Stimulated activated CD8-positive, alpha-beta memory T cell treated with anti-CD3 and anti-CD28 coated beads, Interleukin-4, amount 100 ng/mL, for 24 hours (primary cell): ENCODE measurements around the gene TNRC6B.
A peak's percentile ranks its signal among the peaks of the same experiment; 100 is the strongest.

Experiments used
- DNase-seq: peaks from one replicate; pipeline ENCODE4 v3.0.0-alpha.2; 2020; ENCODE audit warnings: low read depth

Gene TNRC6B

DNA sequence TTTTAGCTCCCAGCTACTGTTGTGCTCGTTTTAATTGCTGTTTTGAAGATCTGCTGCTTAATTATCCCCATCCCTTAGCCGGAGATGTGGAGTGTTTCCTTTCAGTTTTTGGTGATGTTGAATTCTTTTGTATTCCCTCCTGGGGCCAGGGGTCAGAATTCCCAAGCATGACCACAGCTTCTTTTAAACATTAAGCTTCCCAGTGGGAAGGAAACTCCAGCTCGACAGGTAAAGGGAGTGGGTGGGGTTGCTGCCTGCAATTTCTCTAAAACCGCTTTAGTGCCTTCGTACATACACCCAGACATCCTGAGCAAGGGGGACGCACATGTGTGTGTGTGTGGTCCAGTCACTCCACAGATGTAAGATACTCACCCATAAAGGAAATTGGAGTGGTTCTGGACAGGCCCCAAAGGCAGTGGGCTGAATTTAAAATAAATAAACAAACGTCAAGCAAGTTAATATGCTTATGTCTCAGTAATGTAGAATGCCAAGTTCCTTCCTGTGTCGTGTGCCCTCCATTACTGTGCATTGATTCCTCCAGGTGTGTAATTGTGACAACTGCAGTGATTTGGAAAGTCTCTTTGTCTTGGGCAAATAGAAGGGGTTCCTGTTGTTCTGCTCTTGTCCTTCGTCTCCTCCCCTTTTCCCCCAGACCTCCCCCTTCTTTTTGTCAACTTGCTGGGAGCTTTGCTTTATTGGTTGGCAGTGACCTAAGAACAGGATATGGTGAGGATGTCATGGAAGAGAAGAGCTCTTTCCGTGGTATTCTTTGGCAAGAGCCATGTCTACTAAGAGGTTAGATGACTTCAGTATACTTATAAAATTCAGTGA, 149.4 kb downstream of the TNRC6B start:
- DNase-seq = no peak

DNA sequence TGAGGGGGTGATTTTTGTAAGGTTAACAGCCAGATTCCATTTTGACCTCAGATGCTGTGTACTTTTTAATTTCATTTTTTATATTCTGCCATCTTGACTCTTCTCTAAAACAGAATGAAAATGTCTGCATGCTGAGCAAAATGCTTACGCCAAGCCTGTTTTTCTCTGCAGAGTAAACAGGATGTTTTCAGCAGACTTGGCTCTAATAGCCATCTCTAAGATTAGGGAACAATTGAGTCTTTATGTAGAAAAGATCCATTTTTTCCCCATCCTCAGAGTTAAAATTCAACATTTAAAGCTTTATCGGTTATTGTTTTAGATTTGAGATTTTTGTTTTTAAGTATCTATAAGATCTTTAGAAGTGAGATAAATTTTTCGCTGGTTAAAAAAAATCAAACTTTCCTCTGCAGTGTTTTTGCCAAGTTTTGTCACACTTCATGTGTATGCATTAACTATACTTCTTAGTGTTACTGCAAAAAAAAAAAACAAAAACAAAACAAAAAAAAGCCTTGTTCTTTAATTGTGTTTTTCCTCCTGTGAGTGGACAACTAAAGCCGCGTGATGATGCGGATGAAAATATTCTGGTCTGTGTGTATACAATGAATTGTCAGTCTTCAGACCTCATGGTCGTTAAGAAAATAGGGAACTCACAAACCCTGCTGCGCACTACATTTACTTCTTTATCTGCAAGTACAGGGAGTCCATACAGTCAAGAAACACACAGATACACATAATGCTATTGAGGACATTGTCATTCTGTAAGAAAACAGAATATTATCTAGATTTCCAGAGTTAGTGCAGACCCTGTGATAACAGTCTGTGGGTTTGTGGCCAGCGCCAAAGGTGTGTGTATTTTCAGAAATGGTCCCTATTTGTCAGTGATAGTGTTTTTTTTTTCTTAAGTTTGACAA, 151.1 kb downstream of the TNRC6B start:
- no peak for DNase-seq

DNA sequence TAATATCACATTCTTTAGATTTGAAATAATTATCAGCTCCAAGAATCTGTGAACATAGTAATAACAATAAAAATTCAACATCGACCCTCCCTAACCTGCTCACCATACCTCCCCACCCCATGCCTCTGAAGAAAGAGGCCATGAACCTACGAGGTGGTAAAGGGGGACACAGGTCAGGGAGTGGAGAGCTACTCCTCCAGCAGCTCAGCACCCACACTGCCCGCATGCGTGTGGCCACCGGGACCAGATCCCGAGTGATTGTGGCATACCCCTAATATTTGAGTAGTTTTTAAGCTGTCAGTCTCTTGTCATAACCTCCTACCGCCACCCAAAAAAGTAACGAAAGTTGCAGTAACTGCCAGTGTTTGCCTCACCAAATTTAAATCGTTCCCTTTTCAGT, 151.7 kb downstream of the TNRC6B start:
- no peak for DNase-seq

DNA sequence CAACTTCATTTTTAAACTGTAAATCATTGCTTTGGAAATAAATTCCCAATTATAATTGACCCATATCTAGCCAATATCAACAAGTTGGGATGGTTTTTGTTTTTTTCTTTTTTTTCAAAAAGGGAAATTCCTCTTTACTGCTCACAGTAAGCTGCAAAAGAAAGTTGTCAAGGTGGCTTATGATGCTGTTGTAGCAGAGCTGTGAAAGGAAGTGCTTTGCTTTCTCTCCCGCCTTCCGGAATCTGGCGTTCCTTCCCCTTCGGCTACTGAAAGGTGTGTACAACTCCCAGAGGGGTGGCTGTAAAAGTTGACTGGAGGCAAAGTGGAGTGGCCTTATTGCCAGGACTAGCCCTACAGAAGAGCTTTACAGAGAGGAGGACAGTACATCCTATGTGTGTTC, 152.4 kb downstream of the TNRC6B start:
- no peak for DNase-seq

DNA sequence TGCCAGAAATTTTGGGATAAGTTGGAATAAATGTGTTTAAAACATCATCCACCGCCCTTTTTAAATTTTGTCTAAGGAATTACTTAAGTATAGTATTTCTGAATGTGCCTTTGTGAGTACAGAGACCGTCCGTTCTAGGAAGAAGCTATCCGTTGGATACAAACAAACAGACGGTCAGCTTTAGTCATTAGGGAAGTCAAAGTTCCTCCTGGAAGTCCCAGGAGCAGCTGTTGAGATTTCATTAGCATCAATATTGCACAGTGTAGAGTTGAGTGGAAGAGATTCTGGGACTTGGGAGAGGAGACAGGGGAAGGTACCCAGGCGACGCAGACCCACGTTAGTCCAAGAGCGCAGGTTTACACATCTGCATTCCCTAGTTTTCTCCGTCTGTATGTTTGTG, 152.9 kb downstream of the TNRC6B start:
- no peak for DNase-seq

DNA sequence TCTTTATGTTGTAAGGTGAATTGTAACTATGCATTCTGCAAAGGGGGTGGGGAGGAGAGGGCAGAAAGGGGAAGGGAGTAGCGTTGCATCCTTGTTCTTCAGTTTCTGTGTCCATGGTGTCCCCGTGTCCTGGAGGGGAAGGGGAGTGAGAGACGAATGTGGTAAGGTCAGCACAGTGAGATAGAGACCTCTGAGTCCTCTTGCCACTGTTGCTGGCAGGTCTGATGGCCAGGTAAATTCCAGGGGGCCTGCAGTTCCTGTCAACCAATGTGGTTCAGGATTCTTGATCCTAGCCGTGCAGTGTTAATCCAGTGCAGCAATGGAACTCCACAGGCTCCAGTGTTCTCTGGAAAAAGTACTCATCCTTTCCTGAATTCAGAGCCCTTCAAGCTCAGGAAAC, 154.0 kb downstream of the TNRC6B start:
- no peak for DNase-seq

DNA sequence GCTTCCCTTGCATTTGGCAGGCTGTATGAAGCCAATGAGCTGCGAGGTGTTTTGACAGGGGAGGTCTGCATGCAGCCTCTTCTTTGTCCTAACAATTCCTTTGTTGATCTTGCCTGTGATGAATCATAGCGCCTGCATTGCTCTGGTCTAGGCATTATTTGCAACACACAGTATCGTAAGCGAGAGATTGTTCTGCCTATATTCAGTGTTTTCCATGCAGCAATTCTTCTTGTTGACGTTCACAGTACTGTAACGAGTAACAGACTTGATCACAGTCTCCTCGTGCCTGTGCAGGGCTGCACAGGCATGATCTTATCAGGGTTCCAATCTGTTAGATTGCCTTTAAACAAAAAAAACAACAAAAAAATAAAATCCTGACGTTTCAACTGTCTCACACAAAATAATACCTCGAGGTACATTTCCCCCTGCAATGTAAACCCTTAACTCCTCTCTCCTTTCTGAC, 154.6 kb downstream of the TNRC6B start:
- no peak for DNase-seq

DNA sequence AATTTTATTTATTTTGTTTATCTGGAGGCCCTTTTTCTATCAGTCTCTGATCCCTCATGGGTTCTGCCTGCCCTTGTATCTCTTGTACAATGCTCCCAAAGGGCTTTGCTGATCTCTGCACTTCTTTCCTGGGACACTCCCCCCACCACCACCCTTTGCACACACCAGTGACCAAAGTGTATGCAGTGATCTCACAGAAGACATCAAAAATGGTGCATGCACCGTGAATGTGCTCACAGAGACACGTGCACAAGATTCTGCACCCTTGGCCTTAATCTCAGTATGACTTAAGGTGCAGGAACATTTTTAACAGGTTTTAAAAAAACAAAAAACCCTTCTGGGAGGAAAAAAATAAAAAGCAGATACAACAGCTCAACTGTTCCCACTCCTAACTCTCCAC, 156.3 kb downstream of the TNRC6B start:
- no peak for DNase-seq

DNA sequence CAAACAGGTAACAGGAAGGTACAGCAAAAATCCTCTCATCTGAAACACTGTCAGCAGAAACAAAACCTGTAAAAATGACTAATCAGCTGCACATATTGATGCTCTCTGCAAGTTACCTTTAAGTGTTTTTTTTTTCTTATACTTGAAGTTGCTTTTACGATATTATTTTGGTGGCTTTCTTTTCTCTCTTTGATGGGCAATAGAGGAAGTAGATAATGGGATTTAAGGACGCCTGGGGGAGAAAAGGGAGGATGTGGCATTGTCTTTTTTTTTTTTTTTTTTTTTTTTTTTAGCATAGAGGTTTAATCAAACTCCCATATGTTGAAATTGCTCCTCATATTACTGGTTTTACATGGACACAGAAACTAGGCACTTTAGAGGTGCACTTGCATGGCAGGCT, 157.2 kb downstream of the TNRC6B start:
- DNase-seq = no peak

DNA sequence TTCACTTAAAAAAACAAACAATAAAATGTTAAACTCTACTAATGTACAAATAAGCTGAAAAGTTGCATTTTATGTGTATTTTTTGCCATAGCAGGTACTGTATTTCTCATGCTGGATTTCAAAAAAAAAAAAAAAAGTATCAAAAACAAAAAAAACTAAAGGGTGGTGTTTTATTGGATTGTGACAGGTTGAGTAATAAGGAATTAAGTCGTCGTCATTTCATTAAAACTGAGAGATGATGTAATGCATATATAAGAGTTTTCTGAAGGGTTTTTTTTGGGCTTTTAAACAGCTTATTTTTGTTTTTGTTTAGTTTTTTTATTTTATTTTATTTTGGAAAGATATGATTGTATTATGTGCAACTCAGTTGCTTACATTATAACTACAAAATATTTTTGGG, 157.6 kb downstream of the TNRC6B start:
- DNase-seq = no peak

DNA sequence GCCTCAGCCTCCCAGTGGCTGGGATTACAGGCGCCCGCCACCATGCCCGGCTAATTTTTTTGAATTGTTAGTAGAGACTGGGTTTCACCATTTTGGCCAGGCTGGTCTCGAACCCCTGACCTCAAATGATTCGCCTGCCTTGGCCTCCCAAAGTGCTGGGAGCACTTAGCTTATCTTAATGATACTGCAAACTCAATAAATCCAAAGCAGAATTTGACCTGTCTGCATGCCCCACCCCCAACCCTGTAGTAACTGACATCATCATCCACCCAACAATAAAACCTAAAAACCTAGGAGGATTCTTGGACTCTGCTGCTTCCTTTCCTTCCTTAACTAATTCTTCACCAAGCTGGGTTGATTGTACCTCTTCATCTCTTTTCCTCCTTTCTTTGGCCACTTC, 162.3 kb downstream of the TNRC6B start:
- DNase-seq = no peak

DNA sequence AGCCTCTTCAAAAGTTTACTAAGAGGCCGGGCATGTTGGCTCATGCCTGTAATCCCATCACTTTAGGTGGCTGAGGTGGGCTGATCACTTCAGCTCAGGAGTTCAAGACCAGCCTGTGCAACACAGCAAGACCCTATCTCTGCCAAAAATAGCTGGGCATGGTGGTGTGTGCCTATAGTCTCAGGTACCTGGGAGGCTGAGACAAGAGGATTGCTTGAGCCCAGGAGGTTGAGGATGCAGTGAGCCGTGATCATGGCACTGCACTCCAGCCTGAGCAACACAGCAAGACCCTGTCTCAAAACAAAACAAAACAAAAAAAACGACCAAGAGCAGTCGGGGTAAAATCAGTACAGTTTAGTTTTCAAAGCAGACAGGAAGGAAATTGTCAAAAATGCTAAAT, 163.9 kb downstream of the TNRC6B start:
- DNase-seq = no peak

DNA sequence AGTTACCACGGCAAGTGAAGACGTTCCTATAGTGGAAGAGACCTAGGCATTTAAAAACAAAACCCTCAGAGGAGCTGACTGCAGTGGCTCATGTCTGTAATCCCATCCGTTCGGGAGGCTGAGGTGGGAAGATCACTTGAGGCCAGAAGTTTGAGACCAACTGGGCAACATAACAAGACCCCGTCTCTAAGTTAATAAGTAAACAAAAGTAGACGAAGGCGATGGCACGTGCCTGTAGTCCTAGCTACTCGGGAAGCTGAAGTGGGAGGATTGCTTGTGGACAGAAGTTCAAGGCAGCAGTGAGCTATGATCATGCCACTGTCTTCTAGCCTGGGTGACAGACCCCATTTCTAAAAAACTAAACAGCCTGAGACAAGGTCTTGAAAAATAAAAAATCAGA, 164.8 kb downstream of the TNRC6B start:
- no peak for DNase-seq

DNA sequence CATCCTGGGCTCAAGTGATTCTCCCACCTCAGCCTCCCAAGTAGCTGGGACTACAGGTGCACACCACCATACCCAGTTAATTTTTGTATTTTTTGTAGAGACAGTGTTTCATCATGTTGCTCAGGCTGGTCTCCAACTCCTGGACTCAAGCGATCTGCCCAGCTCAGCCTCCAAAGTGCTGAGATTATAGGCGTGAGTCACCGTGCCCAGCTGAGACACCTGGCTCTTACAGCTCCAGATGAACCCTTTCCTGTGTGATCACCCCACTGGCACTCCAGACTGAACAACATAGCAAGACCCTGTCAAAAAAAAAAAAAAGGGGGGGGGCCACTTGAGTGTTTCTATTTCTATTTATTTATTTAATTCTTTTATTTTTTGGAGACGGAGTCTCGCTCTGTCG, 167.5 kb downstream of the TNRC6B start:
- no peak for DNase-seq

DNA sequence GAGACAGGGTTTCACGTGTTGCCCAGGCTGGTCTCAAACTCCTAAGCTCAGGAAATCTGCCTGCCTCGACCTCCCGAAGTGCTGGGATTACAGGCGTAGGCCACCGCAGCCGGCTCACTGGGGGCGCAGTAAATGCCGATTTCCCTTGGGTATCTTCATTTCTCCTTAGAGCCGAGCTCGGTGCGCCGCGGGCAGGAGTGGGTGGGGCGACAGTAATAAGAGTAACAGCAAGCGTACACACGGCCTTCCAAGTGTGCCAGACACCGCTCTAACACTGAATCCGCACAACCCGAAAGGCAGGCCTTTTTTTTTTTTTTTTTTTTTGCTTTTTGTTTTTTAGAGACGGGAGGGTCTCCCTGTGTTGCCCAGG, 168.1 kb downstream of the TNRC6B start:
- DNase-seq = no peak

DNA sequence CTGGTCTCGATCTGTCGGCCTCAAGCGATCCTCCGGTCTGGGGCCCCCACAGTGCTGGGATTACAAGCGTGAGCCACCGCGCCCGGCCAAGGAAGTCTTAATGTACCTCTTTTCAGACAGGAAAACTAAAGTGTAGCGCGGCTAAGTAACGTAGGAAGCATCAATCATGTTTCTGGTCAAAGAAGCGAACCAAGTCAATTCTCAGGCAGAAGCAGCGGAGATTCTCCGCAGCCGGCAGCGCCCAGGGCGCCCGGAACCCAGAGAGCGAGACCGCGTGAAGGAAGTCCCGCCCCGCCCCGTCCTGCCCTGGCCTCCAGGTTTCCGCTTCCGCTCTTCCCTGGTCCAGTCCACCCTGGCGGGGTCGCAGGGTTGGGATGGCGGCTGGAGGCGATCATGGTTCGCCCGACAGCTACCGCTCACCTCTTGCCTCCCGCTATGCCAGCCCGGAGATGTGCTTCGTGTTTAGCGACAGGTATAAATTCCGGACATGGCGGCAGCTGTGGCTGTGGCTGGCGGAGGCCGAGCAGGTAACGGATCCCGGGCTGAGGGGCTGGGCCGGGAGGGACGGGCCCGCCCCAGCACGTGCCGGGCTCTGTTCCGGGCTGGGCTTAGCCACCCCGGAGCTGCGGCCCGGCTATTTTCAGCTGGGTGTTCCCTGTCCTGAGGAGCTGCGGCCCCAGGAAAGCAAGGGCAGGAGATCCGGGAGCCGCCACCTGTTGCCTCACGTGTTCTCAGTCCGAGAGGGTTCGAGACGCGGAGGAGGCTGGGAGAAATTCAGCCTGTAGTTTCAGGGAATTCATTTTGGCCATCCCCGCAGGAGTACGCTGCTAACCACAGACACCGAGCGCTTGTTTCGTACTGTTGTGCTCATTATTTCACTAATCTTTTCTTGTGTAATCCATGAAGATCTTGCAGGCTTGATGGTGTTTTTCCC, 168.7 kb downstream of the TNRC6B start, which contains the start of gene ADSL:
Gene ADSL (plus strand): TSS at position 316 of the 934 bp plus-strand sequence. CDS start 59 bp downstream, at position 375.
- DNase-seq = peak; percentile 81

DNA sequence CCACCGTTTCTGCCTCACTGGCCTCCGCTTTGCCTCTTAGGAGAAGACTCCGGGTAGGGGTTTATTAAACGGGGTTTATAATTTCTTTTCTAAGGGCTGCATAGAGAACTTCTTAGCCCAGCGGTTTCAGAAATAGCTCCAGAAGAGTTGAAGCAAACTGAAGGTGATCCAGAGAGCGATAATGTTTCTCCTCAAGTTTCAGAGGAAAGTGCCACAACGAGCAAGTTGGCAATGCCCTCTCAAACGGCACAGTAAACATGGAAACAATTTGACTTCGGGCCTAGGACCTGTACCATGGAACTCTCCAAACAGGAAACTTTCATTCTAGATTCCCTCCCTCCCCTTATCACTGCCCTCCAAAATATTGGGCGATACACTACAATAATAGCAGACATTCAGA, 169.6 kb downstream of the TNRC6B start:
- DNase-seq = no peak

DNA sequence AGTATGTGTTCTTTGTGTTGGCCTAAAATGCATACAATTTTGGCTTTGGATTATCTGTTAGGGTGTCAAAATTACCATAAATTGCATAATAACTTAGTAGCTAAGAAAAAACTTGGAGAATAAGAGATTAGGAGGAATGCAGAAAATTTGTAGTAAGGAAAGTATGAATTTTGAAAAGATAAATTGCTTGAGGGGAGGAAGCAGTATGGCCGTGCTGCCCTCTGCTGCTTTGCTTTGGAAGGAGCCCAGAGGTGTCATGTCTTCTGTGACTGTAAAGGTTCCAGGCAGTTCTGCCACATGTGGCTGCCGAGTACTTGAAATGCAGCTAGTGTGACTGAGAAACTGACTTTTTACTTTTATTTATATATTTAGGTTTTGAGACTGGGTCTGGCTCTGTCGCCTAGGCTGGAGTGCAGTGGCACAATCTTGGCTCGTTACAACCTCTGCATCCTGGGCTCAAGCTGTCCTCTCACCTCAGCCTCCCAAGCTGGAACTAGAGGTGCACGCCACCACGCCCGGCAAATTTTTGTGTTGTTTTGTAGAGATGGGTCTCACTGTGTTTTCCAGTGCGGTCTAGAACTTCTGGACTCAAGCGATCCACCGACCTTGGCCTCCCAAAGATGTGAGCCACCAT, 170.4 kb downstream of the TNRC6B start:
- no peak for DNase-seq

DNA sequence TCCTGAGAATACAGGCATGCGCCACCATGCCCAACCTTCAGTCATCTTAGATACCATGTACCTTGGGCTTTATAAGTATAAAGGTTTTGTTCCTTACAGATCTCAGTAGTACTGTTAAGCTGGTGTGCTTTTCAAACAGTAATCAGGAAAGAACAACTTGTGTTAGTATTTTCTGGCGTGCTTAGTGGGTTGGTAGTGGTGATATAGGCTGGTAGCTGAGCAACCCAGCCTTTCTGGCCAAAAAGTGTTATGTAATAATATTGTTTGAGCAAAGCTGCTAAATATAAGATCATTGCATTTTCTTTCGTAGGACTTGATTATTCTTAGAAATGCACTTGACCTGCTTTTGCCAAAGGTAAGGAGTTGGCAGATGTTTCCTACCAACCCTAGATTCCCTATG, 175.0 kb downstream of the TNRC6B start:
- no peak for DNase-seq

DNA sequence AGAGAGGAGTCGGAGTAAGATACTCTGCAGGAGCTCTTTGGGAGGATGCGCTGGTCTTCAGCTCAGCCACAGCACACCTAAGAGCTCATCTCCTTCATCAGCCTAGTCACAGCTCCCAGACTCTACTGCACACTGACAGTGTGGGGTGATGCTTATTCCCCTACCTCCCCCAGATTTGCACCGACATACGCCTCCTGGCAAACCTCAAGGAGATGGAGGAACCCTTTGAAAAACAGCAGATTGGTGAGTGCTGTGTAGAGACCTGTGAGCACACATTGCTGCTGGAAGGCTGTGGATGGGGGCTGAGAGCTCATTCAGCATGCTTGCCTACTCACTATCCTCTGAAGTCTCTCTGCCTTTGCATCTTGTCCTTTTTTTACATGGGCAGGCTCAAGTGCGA, 183.4 kb downstream of the TNRC6B start:
- no peak for DNase-seq

DNA sequence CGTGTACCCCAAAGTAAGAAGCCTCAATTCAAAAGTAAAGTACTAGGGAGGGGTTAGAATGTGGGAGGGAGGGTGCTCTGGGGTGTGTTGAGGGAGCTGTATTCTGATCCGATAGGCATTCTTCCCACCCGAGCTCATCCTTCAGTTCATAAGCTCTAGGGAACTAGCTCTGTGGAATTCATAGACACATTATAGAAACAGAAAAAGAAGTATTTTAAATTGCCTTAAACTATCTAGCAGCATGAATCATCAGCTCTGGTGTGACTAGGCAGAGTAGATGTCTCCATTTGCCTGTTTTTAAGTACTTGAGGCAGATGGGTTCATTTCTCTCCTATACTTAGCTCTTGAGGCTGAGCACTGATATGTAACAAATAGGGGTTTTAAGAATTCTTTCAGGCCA, 185.3 kb downstream of the TNRC6B start:
- DNase-seq = no peak

DNA sequence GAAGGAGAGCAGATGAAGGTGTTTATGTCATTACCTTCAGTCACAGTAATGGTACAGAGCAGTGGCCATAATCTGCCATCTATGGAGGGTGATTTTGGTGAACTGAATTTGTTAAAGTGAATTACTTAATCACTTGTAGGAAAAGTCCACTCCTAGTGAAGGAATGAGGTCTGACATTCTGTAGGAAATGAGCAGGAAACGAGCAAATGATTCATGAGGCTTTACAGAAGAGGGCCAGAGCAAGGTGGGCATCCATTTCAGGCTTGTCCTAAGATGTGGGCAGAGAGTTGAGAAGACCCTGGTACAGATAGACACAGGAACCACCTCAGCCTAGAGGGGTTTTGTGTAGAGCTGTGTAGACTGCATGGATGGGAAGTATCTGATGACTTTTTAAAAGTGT, 186.7 kb downstream of the TNRC6B start:
- DNase-seq = no peak
